Measurements from ENCODE around the gene RHBDF2.
"Not testable (repeated sequence)": the region's sequence is repeated elsewhere in the genome, so short reads cannot be mapped to it uniquely, and the experiment has no call there.

RHBDF2 gene

GRCh38 chr17:76538281-76538931, 37.2 kb upstream of the RHBDF2 start:
- no peak for DNase-seq (ENCODE audit: low spot score)

GRCh38 chr17:76537578-76538280, 36.5 kb upstream of the RHBDF2 start, which contains the start of gene CYGB:
Gene CYGB (minus strand): TSS chr17:76537709. CDS start chr17:76537542, 167 bp downstream.
- no peak for DNase-seq (ENCODE audit: low spot score)

GRCh38 chr17:76537288-76537577, 36.0 kb upstream of the RHBDF2 start:
- DNase-seq (ENCODE audit: low spot score), result no peak

GRCh38 chr17:76536511-76537287, 35.5 kb upstream of the RHBDF2 start:
- DNase-seq (ENCODE audit: low spot score), result no peak

- DNase-seq (ENCODE audit: low spot score), result no peak
Observed at GRCh38 chr17:76535788-76536510, 34.7 kb upstream of the RHBDF2 start.

GRCh38 chr17:76534831-76535732, 33.9 kb upstream of the RHBDF2 start:
- no peak for DNase-seq (ENCODE audit: low spot score)

GRCh38 chr17:76533640-76534359, 32.6 kb upstream of the RHBDF2 start:
- DNase-seq (ENCODE audit: low spot score), result not testable (repeated sequence)

GRCh38 chr17:76532072-76532651, 30.9 kb upstream of the RHBDF2 start:
- DNase-seq (ENCODE audit: low spot score), result no peak

- DNase-seq (ENCODE audit: low spot score), result no peak
Observed at GRCh38 chr17:76531486-76532038, 30.3 kb upstream of the RHBDF2 start.

GRCh38 chr17:76530811-76531485, 29.7 kb upstream of the RHBDF2 start:
- no peak for DNase-seq (ENCODE audit: low spot score)

- no peak for DNase-seq (ENCODE audit: low spot score)
Observed at GRCh38 chr17:76530095-76530723, 29.0 kb upstream of the RHBDF2 start.

- no peak for DNase-seq (ENCODE audit: low spot score)
Observed at GRCh38 chr17:76529224-76530094, 28.2 kb upstream of the RHBDF2 start.

GRCh38 chr17:76528528-76529223, 27.5 kb upstream of the RHBDF2 start:
- no peak for DNase-seq (ENCODE audit: low spot score)

- DNase-seq (ENCODE audit: low spot score), result no peak
Observed at GRCh38 chr17:76528156-76528527, 26.9 kb upstream of the RHBDF2 start.

- no peak for DNase-seq (ENCODE audit: low spot score)
Observed at GRCh38 chr17:76527430-76528111, 26.3 kb upstream of the RHBDF2 start.

GRCh38 chr17:76527016-76527415, 25.8 kb upstream of the RHBDF2 start:
- not testable (repeated sequence) for DNase-seq (ENCODE audit: low spot score)

GRCh38 chr17:76525513-76525833, 24.2 kb upstream of the RHBDF2 start:
- DNase-seq (ENCODE audit: low spot score), result not testable (repeated sequence)
